DMS 273 (cell line): ENCODE results near the gene ZNF543.
"Not testable (repeated sequence)": the region's sequence is repeated elsewhere in the genome, so short reads cannot be mapped to it uniquely, and the experiment has no call there.

Experiments used
- DNase-seq: peaks from one replicate; lab custom pipeline; 2025; ENCODE audit not compliant: unreplicated experiment; lab: John Stamatoyannopoulos, UW

Gene ZNF543

GRCh38 chr19:57319869-57320179 lies 448 bp upstream of the ZNF543 start:
- no peak for DNase-seq

- peak; percentile 34 for DNase-seq
Measured at GRCh38 chr19:57321116-57321515, 844 bp downstream of the ZNF543 start.

- no peak for DNase-seq
Measured at GRCh38 chr19:57321751-57322150, 1.5 kb downstream of the ZNF543 start.

DNA sequence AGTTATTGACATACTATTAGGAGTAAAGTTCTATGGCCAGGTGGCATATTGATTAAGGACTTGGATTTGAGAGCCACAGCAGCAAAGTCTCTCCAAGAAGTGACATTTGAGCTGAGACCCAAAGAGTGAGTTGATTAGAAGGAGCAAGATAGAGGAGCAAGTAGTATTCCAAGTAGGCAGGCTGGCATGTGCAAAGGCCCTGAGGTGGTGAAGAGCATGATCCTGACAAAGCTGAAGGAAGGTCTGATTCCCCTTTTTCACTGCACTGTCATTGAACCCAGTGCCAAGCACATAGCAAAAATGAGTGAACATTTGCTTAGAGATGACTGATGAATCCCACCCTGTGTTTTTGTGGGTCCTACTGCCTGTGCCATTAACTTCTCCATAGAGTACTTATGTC lies 4.7 kb downstream of the ZNF543 start:
- no peak for DNase-seq

DNA sequence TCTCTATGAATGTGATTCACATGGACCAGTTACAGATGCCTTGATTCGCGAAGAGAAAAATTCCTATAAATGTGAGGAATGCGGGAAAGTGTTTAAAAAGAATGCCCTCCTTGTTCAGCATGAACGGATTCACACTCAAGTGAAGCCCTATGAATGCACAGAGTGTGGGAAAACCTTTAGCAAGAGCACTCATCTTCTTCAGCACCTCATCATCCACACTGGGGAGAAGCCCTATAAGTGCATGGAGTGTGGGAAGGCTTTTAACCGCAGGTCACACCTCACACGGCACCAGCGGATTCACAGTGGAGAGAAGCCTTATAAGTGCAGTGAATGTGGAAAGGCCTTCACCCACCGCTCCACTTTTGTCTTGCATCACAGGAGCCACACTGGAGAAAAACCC lies 7.7 kb downstream of the ZNF543 start:
- DNase-seq: no peak

GRCh38 chr19:57334191-57334590 lies 13.9 kb downstream of the ZNF543 start:
- peak; percentile 10 for DNase-seq

- no peak for DNase-seq
Measured at GRCh38 chr19:57338877-57339276, 18.6 kb downstream of the ZNF543 start.

DNA sequence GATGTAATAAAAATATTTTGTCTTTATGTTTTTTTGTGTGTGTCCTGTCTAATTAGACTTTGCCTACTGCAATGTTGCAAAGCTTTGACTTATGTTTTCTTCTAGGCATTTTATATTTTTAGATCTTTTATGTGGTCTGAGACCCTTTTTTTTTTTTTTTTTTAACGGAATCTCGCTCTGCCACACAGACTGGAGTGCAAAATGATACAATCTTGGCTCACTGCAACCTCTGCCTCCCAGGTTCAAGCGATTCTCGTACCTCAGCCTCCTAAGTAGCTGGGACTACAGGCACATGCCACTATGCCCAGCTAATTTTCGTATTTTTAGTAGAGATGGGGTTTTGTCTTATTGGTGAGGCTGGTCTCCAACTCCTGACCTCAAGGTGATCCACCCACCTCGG lies 22.3 kb downstream of the ZNF543 start:
- DNase-seq: no peak

DNA sequence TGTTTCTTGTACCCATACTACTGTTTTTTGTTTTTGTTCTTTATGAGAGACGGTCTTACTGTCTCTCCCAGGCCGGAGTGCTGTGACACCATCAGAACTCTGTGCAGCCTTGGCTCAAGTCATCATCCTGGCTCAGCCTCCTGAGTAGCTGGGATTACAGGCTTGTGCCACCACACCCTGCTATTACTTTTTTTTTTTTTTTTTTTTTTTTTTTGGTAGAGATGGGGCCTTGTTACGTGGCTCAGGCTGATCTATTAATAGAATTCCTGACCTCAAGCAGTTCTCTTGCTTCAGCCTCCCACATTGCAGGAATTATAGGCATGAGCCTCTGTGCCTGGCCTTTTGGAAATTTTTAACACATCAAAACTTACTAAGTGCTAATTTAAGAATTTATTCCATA lies 27.9 kb downstream of the ZNF543 start:
- no peak for DNase-seq

GRCh38 chr19:57350877-57351805 lies 30.9 kb downstream of the ZNF543 start, which contains the start of gene ZNF304:
ZNF304 (plus strand) TSS chr19:57351271; CDS start chr19:57351665, 394 bp downstream.
- DNase-seq: peak; percentile 99

GRCh38 chr19:57351867-57352266 lies 31.6 kb downstream of the ZNF543 start:
- no peak for DNase-seq

GRCh38 chr19:57355916-57356315 lies 35.6 kb downstream of the ZNF543 start:
- no peak for DNase-seq

GRCh38 chr19:57357406-57357805 lies 37.1 kb downstream of the ZNF543 start:
- DNase-seq: no peak

GRCh38 chr19:57359300-57359699 lies 39.0 kb downstream of the ZNF543 start:
- no peak for DNase-seq

DNA sequence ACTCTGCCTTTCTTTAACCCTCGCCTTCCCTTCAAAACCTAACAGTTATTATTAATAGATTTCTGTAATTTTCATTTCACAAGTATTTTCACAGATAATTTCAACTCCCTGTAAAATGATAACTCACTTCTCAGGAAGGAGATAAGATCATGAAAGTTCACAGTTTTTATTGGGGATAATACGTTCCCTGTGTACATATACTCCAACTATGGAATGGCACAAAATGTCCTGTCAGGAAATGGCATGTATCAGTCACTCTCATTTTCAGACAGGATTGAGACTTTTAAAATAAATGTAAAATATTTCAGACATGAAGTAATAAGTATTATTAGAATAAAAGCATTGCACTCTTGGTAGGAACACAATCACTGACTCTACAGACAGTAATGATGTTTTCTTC lies 42.1 kb downstream of the ZNF543 start:
- DNase-seq: no peak

DNA sequence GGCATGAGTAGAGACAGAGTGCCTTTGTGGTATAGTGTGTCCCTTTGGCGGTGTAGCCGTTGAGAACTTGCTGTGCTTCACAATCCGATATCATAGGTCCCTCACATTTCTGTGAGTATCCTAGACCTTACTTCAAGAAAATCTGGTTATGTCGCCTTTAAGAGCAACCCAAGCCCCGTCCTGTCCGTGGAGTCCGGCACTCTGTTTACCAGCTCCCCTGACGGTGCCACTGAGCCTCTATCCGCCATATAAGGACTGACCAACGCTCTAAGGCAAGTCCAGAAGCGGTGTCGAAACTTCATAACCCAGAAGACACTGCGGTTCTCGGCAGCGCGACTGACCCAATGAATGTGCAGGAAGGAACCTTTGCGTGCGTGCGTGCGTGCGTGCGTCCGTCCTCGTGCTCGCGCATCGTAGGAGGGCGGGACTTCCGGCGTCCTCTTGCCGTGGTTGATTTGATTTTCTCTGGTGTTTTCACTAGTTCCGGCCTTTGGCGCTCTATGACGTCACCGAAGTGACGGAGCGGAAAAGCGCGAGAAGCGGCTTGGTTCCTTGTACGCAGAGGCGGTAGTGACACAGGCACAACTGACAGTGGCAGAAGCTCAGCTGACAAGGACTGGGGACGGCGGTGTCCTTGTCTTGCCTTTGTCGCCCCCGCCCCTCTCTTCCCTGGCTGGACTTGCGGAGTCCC lies 42.9 kb downstream of the ZNF543 start, which contains the start of the genes TRAPPC2B and ZNF547:
Gene TRAPPC2B (plus strand): TSS at position 555 of the 691 bp plus-strand sequence. CDS start 1,283 bp downstream, outside the sequence.
Gene ZNF547 (plus strand): TSS at position 555 of the 691 bp plus-strand sequence. CDS start 5,005 bp downstream, outside the sequence.
- peak; percentile 99 for DNase-seq

GRCh38 chr19:57363688-57364181 lies 43.5 kb downstream of the ZNF543 start:
- DNase-seq: peak; percentile 44

DNA sequence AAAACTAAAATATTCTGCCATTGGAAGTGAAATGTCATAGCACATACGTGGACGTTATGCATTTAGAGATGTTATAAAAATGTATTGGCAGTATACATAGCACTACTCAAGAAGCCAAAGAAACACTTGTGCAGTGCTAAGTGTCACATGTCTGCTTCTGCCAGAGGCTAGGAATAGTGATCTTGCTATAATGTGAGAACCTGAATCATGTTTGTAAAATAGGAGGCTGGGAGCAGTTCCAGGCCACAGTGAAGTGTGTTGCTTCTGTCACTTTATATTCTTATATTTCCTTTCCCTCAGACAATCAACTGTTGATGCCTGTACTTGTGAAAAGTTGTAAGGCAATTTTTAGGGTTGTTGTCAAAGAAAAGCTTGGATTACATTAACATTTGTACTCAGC lies 46.5 kb downstream of the ZNF543 start:
- no peak for DNase-seq

DNA sequence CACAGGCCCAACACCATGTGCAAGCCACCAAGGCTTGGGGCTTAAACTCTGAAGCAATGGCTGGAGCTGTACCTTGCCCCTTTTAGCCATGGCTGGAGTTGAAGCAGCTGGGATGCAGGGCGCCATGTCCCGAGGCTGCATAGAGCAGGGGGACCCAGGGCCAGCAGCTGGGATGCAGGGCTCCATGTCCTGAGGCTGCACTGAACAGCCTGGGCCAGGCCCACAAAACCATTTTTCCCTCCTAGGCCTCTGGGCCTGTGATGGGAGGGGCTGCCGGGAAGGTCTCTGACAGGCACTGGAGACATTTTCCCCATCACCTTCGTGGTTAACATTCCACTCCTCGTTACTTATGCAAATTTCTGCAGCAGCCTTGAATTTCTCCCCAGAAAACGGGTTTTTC lies 53.9 kb downstream of the ZNF543 start:
- DNase-seq: no peak

- DNase-seq: not testable (repeated sequence)
Measured at GRCh38 chr19:57374647-57375046, 54.4 kb downstream of the ZNF543 start.

GRCh38 chr19:57376151-57376550 lies 55.9 kb downstream of the ZNF543 start:
- DNase-seq: no peak
